Suprapubic skin (tissue), 4 donors: ENCODE results near the gene LPAR1. TPM values are rescaled to one million over a fixed set of nuclear protein-coding genes. Genes with fewer than 3 reads are reported as not detected.

Experiments
- DNase-seq, 2 donors: peaks; one replicate each; pipeline ENCODE4 v3.0.0-alpha.2; 2019; ENCODE audit warnings: low spot score in 2 of 2
- H3K27ac ChIP-seq: fragments of 200-600 bp; sonication (generic); one replicate; pipeline ENCODE4 v1.5.1; 2019
- H3K27me3 ChIP-seq: fragments of 200-600 bp; sonication (generic); one replicate; pipeline ENCODE4 v1.5.1; 2019
- H3K36me3 ChIP-seq: fragments of 200-600 bp; sonication (generic); one replicate; pipeline ENCODE4 v1.5.1; 2019
- H3K4me1 ChIP-seq: fragments of 200-600 bp; sonication (generic); one replicate; pipeline ENCODE4 v1.5.1; 2019
- H3K4me3 ChIP-seq: fragments of 200-600 bp; sonication (generic); one replicate; pipeline ENCODE4 v1.5.1; 2019; ENCODE audit warnings: mild to moderate bottlenecking
- H3K9me3 ChIP-seq: fragments of 200-600 bp; sonication (generic); one replicate; pipeline ENCODE4 v1.5.1; 2019
- EP300 ChIP-seq: sonication (generic); formaldehyde crosslinking; IDR thresholded peaks from one replicate; pipeline ENCODE4 v1.6.1; 2017; ENCODE audit warnings: antibody characterized with exemption
- POLR2A ChIP-seq, 2 donors: fragments of 450-650 bp; IDR thresholded peaks; one replicate each; pipeline ENCODE4 v1.6.1; 2017; ENCODE audit warnings: antibody characterized with exemption in 2 of 2, mild to moderate bottlenecking in 2 of 2, moderate library complexity in 2 of 2
- POLR2AphosphoS5 ChIP-seq, 3 donors: sonication (generic); formaldehyde crosslinking; IDR thresholded peaks; one replicate each; pipeline ENCODE4 v1.6.1; 2017; ENCODE audit warnings: antibody characterized with exemption in 3 of 3
- WGBS: methylation state at CpG from one replicate; pipeline ENCODE4 v1.1.5; 2018; 5-methylcytosine and 5-hydroxymethylcytosine counted together
- total RNA-seq, 4 donors: library from RNA; depleted of rRNA; stranded (reverse); fragments of >200 nt; gene quantifications; one replicate each; pipeline ENCODE4 v1.1.0, GENCODE V29; 2016
- TF ChIP-seq, protein P1 (sequence below), 2 donors: fragments of 200-600 bp in 1 of 2; fragments of 450-650 bp in 1 of 2; sonication (generic) in 1 of 2; IDR thresholded peaks; one replicate each; pipeline ENCODE4 v1.5.1; 2016 to 2019; ENCODE audit warnings: antibody characterized with exemption in 2 of 2, mild to moderate bottlenecking in 1 of 2, moderate library complexity in 1 of 2

Gene LPAR1
- total RNA-seq, 4 donors from 2014 or later: 16.2 to 65.8 (median 23.5) TPM

DNA sequence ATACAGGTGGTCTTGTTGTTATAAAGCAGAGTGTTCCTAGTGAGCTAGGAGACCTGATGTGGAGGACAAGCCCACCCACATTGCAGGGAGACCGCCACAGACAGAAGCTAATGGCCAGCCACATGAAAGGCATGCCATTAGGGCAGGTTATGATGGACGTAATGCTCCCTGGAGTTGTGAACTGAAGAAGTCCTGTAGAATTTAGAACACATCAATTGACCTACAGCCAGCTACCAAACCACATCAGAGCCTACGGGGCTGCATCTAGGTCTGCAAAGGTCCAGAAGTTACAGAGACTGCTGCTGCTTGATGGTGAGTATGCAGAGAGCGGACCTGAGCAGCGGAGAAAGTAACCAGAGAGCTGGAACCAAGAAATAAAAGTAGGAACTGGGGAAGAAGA, 116.6 kb downstream of the LPAR1 start:
- Histone ChIP-seq H3K4me3 (no peak overlapping the region), H3K27ac (no peak overlapping the region), H3K9me3 (no peaks in the 10 kb centered on the region), H3K4me1 (peaks cover 14% of the 10 kb centered on the region), H3K36me3 (no peaks in the 10 kb centered on the region), H3K27me3 (no peaks in the 10 kb centered on the region)
- TF ChIP-seq POLR2A (IDR thresholded peaks at IDR 0.05) (no peak), POLR2AphosphoS5 (IDR thresholded peaks at IDR 0.05) (no peak), EP300 (no peak)
- TF ChIP-seq, protein P1, sequence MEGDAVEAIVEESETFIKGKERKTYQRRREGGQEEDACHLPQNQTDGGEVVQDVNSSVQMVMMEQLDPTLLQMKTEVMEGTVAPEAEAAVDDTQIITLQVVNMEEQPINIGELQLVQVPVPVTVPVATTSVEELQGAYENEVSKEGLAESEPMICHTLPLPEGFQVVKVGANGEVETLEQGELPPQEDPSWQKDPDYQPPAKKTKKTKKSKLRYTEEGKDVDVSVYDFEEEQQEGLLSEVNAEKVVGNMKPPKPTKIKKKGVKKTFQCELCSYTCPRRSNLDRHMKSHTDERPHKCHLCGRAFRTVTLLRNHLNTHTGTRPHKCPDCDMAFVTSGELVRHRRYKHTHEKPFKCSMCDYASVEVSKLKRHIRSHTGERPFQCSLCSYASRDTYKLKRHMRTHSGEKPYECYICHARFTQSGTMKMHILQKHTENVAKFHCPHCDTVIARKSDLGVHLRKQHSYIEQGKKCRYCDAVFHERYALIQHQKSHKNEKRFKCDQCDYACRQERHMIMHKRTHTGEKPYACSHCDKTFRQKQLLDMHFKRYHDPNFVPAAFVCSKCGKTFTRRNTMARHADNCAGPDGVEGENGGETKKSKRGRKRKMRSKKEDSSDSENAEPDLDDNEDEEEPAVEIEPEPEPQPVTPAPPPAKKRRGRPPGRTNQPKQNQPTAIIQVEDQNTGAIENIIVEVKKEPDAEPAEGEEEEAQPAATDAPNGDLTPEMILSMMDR (IDR thresholded peaks at IDR 0.05): no peak
- no peak for DNase-seq
- 94% methylated on average over 5 of the region's 5 CpGs for WGBS

DNA sequence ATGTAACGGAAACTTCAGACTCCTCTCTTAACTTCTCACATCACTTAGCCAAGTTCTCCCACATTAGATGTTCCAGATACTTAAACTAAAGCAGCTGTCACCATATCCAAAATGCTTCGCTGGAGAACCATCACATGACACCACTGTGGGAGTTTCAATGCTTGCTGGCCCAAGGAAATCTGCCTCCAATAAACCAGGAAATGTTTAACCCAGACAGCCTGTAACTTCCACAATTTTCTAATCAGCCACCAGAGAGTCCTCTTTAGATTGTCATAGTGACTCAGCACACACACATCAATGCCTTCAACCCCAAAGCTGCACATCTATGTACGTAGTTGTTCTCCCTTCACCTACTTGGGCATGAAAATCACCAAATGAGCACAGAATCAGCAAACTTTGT, 118.7 kb downstream of the LPAR1 start:
- H3K4me3 ChIP-seq: no peak overlapping the region
- no peaks in the 10 kb centered on the region for H3K36me3 ChIP-seq
- DNase-seq: no peak
- 53% methylated on average over 3 of the region's 3 CpGs for WGBS
- H3K27me3 ChIP-seq: no peaks in the 10 kb centered on the region
- TF ChIP-seq, protein P1 (IDR thresholded peaks at IDR 0.05): no peak
- no peak for TF ChIP-seq POLR2A (IDR thresholded peaks at IDR 0.05)
- TF ChIP-seq EP300: no peak
- peaks cover 14% of the 10 kb centered on the region for H3K4me1 ChIP-seq
- H3K9me3 ChIP-seq: no peaks in the 10 kb centered on the region
- peak overlapping the region; percentile 71 for H3K27ac ChIP-seq

DNA sequence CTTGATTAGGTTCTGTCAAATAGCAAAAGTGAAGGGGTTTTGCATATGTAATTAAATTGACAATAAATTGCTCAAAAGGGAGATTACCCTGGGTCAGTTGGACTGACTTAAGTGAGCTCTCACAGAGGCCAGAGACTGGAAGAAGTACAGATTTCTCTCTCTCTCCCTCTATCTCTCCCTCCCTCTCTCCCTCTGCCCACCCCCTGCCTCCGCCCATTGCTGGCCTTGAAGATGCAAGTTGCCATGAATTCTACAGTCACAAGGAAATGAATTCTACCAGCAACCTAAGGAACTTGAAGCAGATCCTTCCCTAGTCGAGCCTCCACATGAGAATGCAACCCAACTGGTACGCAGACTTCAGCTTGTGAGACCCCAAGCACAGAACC, 119.2 kb downstream of the LPAR1 start:
- WGBS: 92% methylated on average over 3 of the region's 3 CpGs
- H3K27ac ChIP-seq: peak overlapping the region; percentile 71
- H3K9me3 ChIP-seq: no peaks in the 10 kb centered on the region
- DNase-seq: no peak
- peaks cover 14% of the 10 kb centered on the region for H3K4me1 ChIP-seq
- H3K4me3 ChIP-seq: no peak overlapping the region
- TF ChIP-seq, protein P1 (IDR thresholded peaks at IDR 0.05): no peak
- TF ChIP-seq EP300: no peak
- no peak for TF ChIP-seq POLR2A (IDR thresholded peaks at IDR 0.05)
- no peak for TF ChIP-seq POLR2AphosphoS5 (IDR thresholded peaks at IDR 0.05)
- no peaks in the 10 kb centered on the region for H3K27me3 ChIP-seq
- no peaks in the 10 kb centered on the region for H3K36me3 ChIP-seq

DNA sequence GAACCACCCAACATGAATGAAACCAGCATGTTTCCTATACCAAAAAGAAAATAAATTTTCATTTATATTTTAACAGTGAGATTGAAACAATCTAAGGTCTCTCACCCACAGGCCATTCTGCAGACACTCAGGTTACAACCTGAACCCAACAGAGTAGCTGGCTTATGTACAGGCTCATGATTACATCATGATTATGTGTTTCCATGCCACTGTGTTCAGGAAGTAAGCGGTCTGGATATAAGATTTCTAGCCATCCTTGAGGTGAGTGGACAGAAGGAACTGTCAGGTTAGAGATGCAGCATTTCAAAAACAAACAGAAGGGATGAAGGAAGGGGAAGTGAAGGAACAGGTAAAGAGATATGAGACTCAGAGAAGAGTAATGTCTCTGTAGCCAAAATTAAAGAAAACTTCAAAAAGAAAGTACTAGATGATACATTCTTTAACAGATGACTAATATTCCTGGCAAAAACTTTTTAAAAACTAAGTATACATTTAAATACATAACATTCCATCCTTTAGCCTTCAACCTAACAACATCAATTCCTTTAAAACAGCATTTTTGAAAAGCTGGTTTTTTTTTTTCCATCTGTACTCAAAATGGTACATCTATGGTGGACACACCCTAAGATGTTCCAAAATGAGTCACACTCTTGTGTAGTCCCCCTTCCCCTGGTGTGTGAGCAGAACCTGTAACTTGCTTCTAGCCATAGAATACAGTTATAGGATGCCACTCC, 119.8 kb downstream of the LPAR1 start:
- Histone ChIP-seq H3K27ac (peak overlapping the region; percentile 71), H3K4me3 (no peak overlapping the region), H3K27me3 (no peaks in the 10 kb centered on the region), H3K9me3 (no peaks in the 10 kb centered on the region), H3K4me1 (peaks cover 18% of the 10 kb centered on the region), H3K36me3 (no peaks in the 10 kb centered on the region)
- 79% methylated on average over 1 of the region's 1 CpG for WGBS
- TF ChIP-seq EP300: no peak
- TF ChIP-seq, protein P1 (IDR thresholded peaks at IDR 0.05): no peak
- no peak for TF ChIP-seq POLR2A (IDR thresholded peaks at IDR 0.05)
- no peak for TF ChIP-seq POLR2AphosphoS5 (IDR thresholded peaks at IDR 0.05)
- no peak for DNase-seq

DNA sequence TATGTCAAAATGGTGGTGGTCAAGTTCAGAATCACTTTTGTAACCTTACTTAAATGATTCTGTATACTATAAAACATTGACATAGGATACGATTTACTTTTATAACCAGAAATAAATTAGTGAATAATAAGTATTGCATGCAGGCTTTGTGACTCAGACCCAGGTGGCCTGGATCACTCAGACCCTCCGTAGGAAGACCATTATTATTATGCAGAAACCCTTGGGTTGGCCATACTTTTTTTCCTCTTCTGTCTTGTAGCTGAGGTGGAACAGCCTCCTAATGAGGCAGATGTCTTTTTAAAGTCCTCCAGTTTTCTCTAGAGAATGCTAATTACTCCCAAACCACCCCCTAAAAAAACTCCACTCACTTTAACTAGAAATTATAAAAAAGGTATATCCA, 121.9 kb downstream of the LPAR1 start:
- H3K27ac ChIP-seq: no peak overlapping the region
- no peaks in the 10 kb centered on the region for H3K27me3 ChIP-seq
- no peak for TF ChIP-seq POLR2AphosphoS5 (IDR thresholded peaks at IDR 0.05)
- TF ChIP-seq, protein P1 (IDR thresholded peaks at IDR 0.05): no peak
- no peak for TF ChIP-seq POLR2A (IDR thresholded peaks at IDR 0.05)
- no peak for TF ChIP-seq EP300
- no peaks in the 10 kb centered on the region for H3K9me3 ChIP-seq
- no peak for DNase-seq
- no peaks in the 10 kb centered on the region for H3K36me3 ChIP-seq
- no peak overlapping the region for H3K4me3 ChIP-seq
- 79% methylated on average over 2 of the region's 2 CpGs for WGBS
- peaks cover 24% of the 10 kb centered on the region for H3K4me1 ChIP-seq
